Thyroid gland (tissue), 4 donors: ENCODE data around the gene OR5A2. TPM values are rescaled to one million over a fixed set of nuclear protein-coding genes. Genes with fewer than 3 reads are reported as not detected.
"Not testable (repeated sequence)": the region's sequence is repeated elsewhere in the genome, so short reads cannot be mapped to it uniquely, and the experiment has no call there.

Experiments used
- DNase-seq, 2 donors: peaks; one replicate each; pipeline ENCODE4 v3.0.0-alpha.2; 2019
- H3K27ac ChIP-seq, 3 donors: fragments of 200-600 bp; sonication (generic); 1 replicate in 2 of 3; 2 replicates in 1 of 3; pipeline ENCODE4 v1.5.1; 2016 to 2019; ENCODE audit warnings: mild to moderate bottlenecking in 1 of 3, moderate library complexity in 1 of 3
- H3K27me3 ChIP-seq: fragments of 200-600 bp; sonication (generic); one replicate; pipeline ENCODE4 v1.5.1; 2019
- H3K36me3 ChIP-seq, 2 donors: fragments of 200-600 bp; sonication (generic); one replicate each; pipeline ENCODE4 v1.5.1; 2016 to 2019
- H3K4me1 ChIP-seq, 2 donors: fragments of 200-600 bp; sonication (generic); one replicate each; pipeline ENCODE4 v1.5.1; 2017 to 2019
- H3K4me3 ChIP-seq, 3 donors: fragments of 200-600 bp; sonication (generic); replicated peaks in 1 of 3; 1 replicate in 2 of 3; 2 replicates in 1 of 3; pipeline ENCODE4 v1.5.1; 2016; ENCODE audit warnings: mild to moderate bottlenecking in 1 of 3
- H3K9me3 ChIP-seq: fragments of 200-600 bp; sonication (generic); one replicate; pipeline ENCODE4 v1.5.1; 2017
- POLR2A ChIP-seq, 2 donors: fragments of 450-650 bp; IDR thresholded peaks; one replicate each; pipeline ENCODE4 v1.6.1; 2017; ENCODE audit warnings: antibody characterized with exemption in 2 of 2, mild to moderate bottlenecking in 2 of 2, moderate library complexity in 1 of 2
- WGBS, 2 donors: methylation state at CpG; one replicate each; pipeline ENCODE4 v1.1.5; 2017; 5-methylcytosine and 5-hydroxymethylcytosine counted together
- intact Hi-C: fragments of 100-400 bp; cut with DNase I; formaldehyde crosslinking; loops from one replicate; pipeline ENCODE4 v1.15.1; 2023
- total RNA-seq, 4 donors: library from RNA; depleted of rRNA; stranded (reverse); fragments of >200 nt; gene quantifications; one replicate each; pipeline ENCODE4 v1.2.3, GENCODE V29; 2016
- TF ChIP-seq, protein P1 (sequence below), 6 experiments: fragments of 200-600 bp in 3 of 6; fragments of 450-650 bp in 3 of 6; sonication (generic) in 3 of 6; IDR thresholded peaks; one replicate each; pipeline ENCODE4 v1.5.1; 2016 to 2019; ENCODE audit warnings: antibody characterized with exemption in 6 of 6, mild to moderate bottlenecking in 2 of 6, inconsistent platforms in 1 of 6, moderate library complexity in 1 of 6

Gene OR5A2
- total RNA-seq, 4 donors from 2014 or later = not detected

DNA sequence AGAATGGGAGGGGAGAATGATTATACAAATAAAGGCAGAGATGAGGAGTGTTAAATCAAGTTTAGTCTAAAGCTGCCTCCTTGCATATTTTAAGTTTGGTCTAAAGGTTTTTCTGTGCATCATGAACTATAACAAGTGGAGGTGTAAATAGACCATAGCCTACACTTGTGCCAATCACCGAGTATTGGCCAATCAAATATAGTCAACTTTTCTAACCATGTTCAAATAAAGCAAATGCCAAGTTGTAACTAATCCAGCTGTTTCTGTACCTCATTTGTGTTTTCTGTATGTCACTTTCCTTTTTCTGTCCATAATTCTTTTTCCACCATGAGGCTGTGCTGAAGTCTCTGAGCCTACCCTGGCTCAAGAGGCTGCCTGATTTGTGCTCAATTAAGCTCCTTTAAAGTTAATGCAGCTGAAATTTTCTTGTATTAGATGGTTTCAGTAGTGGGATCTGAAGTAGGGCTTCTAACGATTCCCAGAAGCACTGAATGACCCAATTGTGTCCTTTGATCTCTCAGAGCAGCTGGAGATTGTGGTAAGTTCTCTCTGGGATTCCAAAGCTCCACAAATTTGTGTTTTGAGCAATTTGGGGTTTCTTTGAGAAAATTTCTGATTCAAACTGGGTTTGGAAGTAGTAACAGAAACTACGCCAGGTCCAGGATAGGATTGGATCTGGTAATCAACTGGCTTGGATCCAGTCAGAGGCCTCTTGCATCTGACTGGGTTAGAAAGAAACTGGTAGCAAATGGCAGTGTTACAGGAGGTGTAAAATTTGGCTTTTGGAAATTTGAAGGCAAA lies 25.6 kb downstream of the OR5A2 start:
- intact Hi-C loops = no loop called here
- H3K27ac ChIP-seq = no peak overlapping the region
- H3K27me3 ChIP-seq = no peaks in the 10 kb centered on the region
- H3K36me3 ChIP-seq = no peaks in the 10 kb centered on the region
- H3K4me1 ChIP-seq = no peaks in the 10 kb centered on the region
- no peak for DNase-seq
- no peaks in the 10 kb centered on the region for H3K9me3 ChIP-seq
- TF ChIP-seq, protein P1, sequence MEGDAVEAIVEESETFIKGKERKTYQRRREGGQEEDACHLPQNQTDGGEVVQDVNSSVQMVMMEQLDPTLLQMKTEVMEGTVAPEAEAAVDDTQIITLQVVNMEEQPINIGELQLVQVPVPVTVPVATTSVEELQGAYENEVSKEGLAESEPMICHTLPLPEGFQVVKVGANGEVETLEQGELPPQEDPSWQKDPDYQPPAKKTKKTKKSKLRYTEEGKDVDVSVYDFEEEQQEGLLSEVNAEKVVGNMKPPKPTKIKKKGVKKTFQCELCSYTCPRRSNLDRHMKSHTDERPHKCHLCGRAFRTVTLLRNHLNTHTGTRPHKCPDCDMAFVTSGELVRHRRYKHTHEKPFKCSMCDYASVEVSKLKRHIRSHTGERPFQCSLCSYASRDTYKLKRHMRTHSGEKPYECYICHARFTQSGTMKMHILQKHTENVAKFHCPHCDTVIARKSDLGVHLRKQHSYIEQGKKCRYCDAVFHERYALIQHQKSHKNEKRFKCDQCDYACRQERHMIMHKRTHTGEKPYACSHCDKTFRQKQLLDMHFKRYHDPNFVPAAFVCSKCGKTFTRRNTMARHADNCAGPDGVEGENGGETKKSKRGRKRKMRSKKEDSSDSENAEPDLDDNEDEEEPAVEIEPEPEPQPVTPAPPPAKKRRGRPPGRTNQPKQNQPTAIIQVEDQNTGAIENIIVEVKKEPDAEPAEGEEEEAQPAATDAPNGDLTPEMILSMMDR (IDR thresholded peaks at IDR 0.05) = no peak
- TF ChIP-seq POLR2A (IDR thresholded peaks at IDR 0.05) = no peak
- no peak overlapping the region for H3K4me3 ChIP-seq
- WGBS, 2 donors = 81 to 82% methylated on average over 3 of the region's 3 CpGs

DNA sequence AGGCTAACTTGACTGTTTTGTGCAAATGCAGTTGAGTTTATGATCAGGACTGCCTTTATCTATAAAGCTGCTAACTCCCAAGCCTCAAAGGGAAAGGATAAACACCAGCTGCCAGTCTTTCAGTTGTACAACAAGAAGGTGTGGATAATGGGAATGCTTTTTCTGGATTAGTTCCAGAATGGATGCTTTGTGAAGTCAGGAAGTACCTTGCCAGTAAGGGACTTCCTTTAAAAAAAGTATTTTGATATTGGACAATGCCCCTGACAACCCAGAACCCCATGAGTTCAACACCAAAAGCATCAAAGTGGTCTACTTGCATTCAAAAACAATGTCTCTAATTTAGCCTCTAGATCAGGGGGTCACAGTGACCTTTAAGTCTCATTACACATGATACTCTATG lies 32.0 kb downstream of the OR5A2 start:
- TF ChIP-seq POLR2A (IDR thresholded peaks at IDR 0.05) = no peak
- TF ChIP-seq, protein P1 (IDR thresholded peaks at IDR 0.05) = no peak
- Histone ChIP-seq H3K27me3 (no peaks in the 10 kb centered on the region), H3K9me3 (no peaks in the 10 kb centered on the region)

DNA sequence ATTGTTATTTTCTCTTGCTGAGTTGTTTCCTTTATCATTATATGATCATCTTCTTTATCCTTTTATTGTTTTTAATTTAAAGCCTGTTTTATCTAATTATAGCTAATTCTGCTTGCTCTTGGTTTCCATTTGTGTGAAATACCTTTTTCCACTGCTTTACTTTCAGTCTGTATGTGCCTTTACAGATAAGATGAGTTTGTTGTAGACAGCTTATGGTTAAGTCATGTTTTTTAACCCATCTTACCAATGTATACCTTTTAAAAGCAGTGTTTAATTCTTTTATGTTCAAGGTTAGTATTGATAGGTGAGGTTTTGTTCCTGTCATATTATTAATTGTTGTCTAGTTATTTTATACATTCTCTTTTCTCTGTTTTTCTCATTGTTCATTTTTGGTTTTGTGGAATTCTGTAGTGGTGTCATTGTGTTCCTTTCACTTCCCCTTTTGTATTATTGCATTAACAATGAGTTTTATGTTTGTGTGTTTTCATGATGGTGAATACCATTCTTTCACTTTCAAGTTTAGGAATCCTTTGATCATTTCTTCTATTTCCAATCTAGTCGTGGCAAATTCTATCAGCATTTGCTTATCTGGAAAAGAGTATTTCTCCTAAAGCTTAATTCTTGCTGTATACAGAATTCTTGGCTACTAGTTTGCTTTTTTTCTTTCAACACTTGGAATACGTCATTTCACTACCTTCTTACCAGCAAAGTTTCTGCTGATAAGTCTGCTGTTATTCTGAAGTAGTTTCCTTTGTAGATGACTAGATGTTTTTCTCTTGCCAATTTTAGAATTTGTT lies 45.8 kb downstream of the OR5A2 start:
- intact Hi-C loops = no loop called here
- no peak overlapping the region for H3K4me3 ChIP-seq
- H3K4me1 ChIP-seq = no peaks in the 10 kb centered on the region
- no peak for DNase-seq
- no peaks in the 10 kb centered on the region for H3K36me3 ChIP-seq
- TF ChIP-seq POLR2A (IDR thresholded peaks at IDR 0.05) = no peak
- TF ChIP-seq, protein P1 (IDR thresholded peaks at IDR 0.05) = no peak
- WGBS, 2 donors = 57 to 58% methylated on average over 2 of the region's 2 CpGs
- H3K27ac ChIP-seq = no peak overlapping the region
- no peaks in the 10 kb centered on the region for H3K27me3 ChIP-seq
- H3K9me3 ChIP-seq = no peaks in the 10 kb centered on the region

More for the DNA sequence above, 32.0 kb downstream of the OR5A2 start:
- H3K4me3 ChIP-seq = no peak overlapping the region
- intact Hi-C loops = no loop called here
- no peak overlapping the region for H3K27ac ChIP-seq
- H3K4me1 ChIP-seq = no peaks in the 10 kb centered on the region
- no peak for DNase-seq
- H3K36me3 ChIP-seq = no peaks in the 10 kb centered on the region

DNA sequence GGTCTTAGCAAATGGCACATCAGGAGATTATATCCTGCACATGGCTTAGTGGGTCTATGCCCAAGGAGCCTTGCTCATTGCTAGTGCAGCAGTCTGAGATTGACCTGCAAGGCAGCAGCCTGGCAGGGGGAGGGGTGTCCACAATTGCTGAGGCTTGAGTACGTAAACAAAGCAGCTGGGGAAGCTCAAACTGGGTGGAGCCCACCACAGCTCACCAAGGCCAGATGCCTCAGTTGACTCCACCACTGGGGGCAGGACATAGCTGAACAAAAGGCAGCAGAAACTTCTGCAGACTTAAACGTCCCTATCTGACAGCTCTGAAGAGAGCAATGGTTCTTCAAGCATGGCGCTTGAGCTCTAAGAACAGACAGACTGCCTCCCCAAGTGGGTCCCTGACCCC lies 53.9 kb downstream of the OR5A2 start:
- H3K36me3 ChIP-seq, H3K9me3 ChIP-seq, H3K27ac ChIP-seq, H3K4me1 ChIP-seq, H3K27me3 ChIP-seq, H3K4me3 ChIP-seq, DNase-seq, intact Hi-C loops: not testable (repeated sequence)
- 38 to 47% methylated on average over 2 to 3 of the region's 3 CpGs for WGBS, 2 donors

DNA sequence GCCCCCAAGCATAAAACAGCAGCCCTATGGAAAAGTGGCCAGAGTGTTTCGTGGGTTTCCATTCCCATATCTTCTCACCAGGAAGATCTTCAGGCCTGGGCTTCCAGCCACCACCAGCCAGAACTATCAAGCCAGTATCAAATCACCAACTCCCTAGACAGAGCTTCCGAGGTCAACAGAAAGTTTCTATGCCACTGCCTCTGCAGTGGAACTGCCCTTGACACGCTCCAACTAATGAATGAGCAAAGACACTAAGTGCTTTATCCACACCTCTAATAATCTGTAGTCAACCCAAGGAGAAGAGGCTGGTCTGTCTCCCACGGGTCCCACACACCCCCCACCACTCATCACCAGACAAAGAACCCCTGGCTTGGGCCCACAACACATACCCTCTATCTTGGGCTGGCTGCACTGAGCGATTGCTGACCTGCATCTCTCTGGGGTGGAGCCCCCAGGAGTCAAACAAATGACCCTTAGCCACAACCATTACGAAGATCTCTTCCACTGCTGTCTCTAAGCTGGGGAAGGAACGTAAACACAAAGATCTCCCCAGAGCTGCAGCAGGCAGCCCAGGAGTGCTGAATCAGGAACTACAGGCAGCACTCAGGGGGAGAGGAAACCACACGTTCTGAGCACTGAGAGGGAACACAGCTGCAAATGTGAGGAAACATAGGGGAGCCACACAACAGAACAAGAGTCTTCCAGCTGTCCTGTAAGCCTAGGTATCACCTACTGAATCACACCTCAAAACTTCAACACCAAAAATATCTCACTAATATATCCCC lies 57.8 kb downstream of the OR5A2 start:
- no peaks in the 10 kb centered on the region for H3K27me3 ChIP-seq
- no peak for DNase-seq
- H3K36me3 ChIP-seq = no peaks in the 10 kb centered on the region
- TF ChIP-seq, protein P1 (IDR thresholded peaks at IDR 0.05) = no peak
- no peak for TF ChIP-seq POLR2A (IDR thresholded peaks at IDR 0.05)
- H3K9me3 ChIP-seq = no peaks in the 10 kb centered on the region
- H3K4me1 ChIP-seq = no peaks in the 10 kb centered on the region
- intact Hi-C loops = no loop called here
- 54 to 63% methylated on average over 8 of the region's 8 CpGs for WGBS, 2 donors
- H3K27ac ChIP-seq = no peak overlapping the region
- no peak overlapping the region for H3K4me3 ChIP-seq

Other genes starting within 250 kb of the OR5A2 start
- gene MPEG1, start 213.5 kb downstream of the OR5A2 start, total RNA-seq = 10 to 100 TPM in 3 of 4 donors, 1 to 10 TPM in 1; 5.8 to 16.3 (median 11.5) TPM
- gene OR5AN1, start 67.5 kb downstream of the OR5A2 start, total RNA-seq = not detected
- gene OR5A1, start 10.1 kb upstream of the OR5A2 start, total RNA-seq = under 1 TPM in 1 of 4 donors, not detected in 3; 0.05 TPM
- not detected for gene OR4D6, start 30.5 kb upstream of the OR5A2 start, total RNA-seq
- gene OR4D10, start 46.9 kb upstream of the OR5A2 start, total RNA-seq = not detected
- not detected for gene OR4D11, start 77.2 kb upstream of the OR5A2 start, total RNA-seq
- not detected for gene OR4D9, start 85.1 kb upstream of the OR5A2 start, total RNA-seq
- 10 to 100 TPM; 47.3 to 59.6 (median 49.5) TPM for gene OSBP, start 189.4 kb upstream of the OR5A2 start, total RNA-seq
- gene PATL1, start 242.6 kb upstream of the OR5A2 start, total RNA-seq = 10 to 100 TPM; 14.5 to 19.8 (median 17.0) TPM